GM12873 (cell line): ENCODE data around the gene WBP4.

Experiments
- CTCF ChIP-seq: IDR thresholded peaks from 2 replicates; pipeline ENCODE4 v1.5.1; 2012; ENCODE audit warnings: low read depth, mild to moderate bottlenecking, moderate library complexity, low read length, control low read depth; ENCODE audit not compliant: insufficient read depth; ENCODE audit errors: missing control alignments

WBP4 gene

GRCh38 chr13:41053384-41053826 lies 7.9 kb upstream of the WBP4 start:
- no peak for TF ChIP-seq CTCF

GRCh38 chr13:41054212-41054877 lies 7.0 kb upstream of the WBP4 start:
- peak; percentile 54 for TF ChIP-seq CTCF

- TF ChIP-seq CTCF: peak; percentile 55
These were observed 6.2 kb upstream of the WBP4 start for GRCh38 chr13:41054919-41055619.

GRCh38 chr13:41056194-41056593 lies 5.1 kb upstream of the WBP4 start:
- no peak for TF ChIP-seq CTCF

DNA sequence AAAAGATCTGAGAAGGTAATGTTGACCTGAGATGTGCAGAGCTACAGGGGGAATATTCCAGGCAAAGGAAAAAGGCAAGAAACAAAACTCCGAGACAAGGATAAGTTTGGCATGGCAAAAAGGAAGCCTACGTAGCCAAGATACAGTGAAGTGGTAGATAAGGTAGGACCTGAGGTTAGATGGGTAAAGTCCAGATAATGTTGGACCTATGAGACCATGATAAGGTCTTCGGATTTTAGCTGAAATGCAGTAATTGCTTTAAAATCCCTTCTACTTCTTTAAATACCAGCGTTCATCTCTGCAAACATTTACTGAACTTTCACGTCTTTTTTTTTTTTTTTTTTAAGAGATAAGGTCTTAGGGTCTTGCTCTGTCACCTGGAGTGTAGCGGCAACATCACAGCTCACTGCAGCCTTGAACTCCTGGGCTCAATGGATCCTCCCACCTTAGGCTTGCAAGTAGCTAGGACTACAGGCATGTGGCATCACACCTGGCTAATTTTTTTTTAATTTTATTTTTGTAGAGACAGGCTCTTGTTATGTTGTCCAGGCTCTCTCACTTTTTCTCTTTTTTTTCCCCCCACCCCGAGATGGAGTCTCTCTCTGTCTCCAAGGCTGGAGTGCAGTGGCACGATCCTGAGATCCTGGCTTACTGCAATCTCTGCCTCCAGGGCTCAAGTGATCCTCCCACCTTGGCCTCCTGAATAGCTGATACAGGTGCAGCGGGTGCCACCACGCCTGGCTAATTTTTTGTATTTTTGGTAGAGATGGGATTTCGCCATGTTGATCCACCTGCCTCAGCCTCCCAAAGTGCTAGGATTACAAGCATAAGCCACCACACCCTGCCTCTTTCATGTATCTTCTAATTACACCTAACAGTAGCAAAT lies 4.2 kb upstream of the WBP4 start:
- TF ChIP-seq CTCF: no peak

- TF ChIP-seq CTCF: no peak
These were observed 2.8 kb upstream of the WBP4 start for GRCh38 chr13:41058295-41059070.
